HG03175 (cell line): ENCODE results near the gene VAPB.

Source experiments
- ATAC-seq: cut with Tn5 transposase; IDR thresholded peaks from one replicate; pipeline ENCODE4 v1.9.1; 2021; ENCODE audit warnings: mild to moderate bottlenecking, moderate library complexity; ENCODE audit not compliant: unreplicated experiment

VAPB gene

DNA sequence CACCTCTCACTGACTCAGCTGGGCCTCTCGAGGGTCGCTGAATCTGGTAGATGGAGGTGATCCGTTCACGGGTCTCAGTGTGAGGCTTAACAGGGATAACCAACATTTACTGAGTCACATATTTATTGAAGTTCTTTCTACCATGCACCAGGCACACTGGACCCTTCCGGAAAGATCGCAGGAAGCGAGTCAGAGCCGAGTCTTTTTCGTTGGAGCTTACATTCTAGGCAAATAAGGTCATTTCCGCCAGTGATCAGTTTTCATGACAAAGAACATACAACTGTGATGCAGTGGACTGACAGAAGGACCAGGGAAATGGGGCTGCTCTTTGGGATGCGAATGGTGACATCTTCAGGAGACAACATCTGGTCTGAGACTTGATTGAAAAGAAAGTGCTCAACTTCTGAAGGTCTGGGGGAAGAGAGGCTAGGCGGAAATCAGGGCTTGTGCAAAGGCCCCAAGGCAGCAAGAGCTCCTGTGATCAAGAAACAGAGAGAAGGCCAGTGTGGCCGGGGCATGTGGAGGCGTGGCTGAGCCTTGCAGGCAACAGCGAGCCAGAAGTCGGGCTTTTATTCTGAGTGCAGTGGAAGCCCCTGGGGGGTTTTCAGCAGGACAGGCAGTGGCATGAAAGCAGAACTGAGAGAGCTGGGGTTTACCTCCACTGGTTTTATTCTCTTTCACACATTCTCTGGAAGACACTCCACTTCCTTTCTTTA is 69.5 kb downstream of the VAPB start:
- peak; percentile 95 for ATAC-seq

DNA sequence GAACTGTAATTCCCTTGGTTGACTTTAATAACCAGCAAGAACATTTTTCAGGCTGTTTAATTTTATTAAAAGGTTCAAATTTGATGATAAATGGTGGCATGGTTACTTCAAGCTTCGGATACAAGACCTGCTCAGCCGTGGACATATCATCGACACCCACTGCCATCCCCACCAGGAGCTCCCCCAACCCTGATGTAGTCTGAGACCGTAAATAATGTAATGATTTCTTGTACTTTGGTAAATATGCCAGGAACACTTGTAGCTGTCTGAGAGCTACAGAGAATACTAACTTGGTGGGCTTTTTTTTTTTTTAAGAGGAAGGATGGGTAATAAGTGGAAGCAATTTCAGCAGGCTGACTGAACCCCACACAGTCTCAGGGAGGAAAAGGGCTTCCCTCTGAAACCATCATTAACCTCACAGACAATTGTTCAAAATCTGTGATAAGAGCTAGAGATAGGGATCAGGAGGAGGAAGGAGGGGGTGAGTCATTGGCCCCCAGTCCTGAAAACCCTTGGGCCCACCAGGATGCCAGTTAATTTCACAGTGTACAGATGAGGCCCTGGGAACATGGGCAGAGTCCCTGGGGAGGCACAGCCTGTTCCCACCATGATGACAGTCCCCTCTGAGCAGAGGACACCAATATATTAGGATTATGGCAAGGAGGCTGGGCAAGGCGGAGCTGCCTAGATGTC is 70.2 kb downstream of the VAPB start:
- ATAC-seq = peak; percentile 40

DNA sequence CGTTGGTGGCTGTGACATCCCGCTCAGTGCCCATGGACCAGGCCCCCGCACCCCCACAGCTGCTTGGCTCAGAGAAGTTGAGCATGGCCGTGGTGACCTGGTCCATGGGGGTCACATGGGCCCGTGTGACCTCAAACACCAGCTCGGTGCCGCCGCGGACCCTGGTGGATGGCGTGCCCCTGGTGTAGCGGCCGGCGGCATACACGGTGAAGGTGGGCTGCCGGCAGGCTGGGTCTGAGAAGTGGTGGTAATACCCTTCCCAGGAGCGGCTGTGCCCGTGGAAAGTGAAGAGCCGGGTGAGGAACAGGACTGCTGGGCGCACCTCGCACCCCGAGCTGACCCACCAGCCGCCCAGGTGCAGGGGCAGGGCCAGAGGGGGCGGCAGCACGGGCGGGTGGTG is 72.1 kb downstream of the VAPB start:
- ATAC-seq = no peak

DNA sequence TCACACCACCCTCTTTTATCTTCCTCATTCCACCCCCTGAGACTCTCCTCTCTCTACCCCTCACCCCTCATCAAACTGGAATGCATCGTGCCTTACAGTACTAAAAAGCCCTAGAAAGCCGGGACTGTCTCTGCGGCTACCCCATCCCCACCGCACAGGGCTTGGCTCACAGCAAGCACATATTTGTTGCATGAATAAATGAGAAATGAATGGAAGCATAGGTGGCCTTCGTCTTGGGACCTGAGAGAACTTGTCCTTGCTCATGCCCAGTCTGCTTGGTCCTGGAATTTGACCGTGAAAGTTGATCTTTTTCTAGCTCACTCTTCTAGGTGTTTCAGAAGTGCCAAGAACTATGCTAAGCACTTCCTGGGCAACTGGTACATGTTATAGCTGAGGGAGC is 72.9 kb downstream of the VAPB start:
- no peak for ATAC-seq

DNA sequence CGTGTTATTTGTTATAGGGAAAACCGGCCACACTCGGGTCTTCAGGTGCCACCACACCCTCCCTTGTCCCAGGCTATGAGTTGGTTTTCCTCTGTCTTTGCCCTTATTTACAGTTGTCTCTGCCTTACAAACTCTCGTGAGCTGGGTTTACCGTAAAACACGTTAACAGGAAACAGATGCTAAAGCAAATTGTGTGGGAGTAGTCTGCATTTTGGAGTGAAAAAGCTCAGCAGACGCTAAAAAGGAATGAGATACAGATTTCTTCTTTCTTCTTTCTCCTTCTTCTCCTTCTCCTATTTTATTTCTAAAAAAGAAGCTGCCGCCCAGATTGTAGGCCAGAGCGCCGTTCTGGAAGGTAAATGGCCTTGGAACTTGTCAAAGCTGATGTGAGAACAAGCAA is 74.2 kb downstream of the VAPB start:
- ATAC-seq = no peak

DNA sequence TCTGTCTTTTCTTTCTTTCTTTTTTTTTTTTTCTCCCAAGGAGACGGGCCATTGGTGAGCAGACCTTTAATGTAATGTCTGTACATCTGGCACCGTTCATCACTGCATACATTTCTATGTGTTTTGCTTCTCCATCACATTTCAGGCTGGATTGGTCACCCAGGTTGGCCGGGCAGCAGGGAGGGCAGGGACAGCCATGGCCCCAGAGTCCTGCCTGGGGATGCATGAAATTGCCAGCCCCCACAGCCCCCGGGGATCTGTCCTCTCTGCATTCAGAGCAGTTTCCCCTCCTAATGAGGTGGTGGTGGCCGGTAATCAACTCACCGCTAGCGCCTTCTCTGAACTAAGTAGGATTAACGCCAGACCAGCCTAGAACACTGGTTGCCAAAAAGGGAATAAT is 75.8 kb downstream of the VAPB start:
- no peak for ATAC-seq

DNA sequence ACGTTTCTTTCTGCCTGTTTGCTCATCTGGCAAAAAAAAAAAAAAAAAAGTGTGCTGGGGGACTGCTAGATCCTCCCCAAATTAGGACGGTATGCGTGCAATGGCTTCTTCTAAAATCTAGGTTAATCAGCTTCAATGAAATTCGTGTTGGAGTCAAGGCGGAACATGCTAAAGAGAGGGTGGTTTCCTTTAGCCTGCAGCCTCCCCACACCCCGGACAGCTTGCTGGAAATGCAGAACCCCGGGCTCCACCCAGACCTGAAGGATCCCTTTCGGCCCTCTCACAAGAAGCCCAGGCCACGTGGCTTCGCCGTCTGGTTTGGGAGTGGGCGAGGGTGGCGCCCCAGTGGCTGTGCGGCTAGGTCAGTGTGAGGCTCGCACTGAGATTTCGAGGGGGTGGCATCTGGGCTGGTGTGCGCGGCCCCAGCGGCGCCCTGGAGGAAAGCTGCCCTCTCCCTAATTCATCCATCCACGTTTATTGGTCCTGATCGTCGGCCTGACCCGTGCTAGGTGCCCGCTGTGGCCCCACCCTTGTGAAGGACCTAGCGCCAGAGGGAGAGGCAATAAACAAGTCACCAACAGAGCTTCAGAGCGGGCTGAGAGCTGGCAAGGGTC is 77.2 kb downstream of the VAPB start:
- ATAC-seq = no peak

DNA sequence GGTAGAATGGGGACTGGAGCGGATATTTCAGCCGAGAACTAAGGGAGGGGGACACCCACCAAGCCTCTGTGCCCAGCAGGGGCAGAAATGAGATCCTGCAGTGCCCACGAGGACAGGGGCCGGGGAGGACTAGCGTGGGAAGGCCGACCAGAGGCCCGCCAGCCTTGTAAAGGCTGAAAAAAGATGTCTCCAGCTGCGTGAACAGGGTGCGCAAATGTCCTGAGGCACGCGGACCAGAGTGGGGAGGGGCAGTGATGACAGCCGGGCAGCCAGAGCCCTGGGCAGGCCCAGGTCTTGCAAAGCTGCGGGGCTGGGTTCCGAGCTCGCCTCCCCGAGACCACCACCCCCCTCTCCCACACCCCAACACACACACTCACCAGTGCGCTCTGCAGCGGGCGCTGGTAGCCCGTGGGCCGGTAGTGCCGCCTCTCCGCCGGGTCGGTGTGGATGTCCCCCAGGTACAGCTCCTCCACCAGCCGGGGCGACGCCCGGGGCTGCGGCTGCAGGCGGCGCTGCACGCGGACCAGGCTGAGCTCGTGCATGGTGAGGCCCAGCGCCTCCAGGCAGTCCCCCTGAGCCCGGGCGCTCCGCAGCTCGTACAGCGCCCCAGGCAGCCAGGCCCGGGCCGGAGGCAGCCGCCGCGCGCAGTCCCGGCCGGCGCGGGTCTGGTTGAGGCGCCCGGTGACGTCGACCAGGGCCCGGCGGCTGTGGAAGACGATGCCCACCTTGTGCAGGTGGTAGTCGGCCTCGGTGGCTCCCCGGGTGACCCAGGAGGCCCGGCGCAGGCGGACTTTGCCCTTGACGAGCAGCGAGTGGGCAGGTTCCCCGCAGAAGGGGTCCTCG is 77.9 kb downstream of the VAPB start:
- no peak for ATAC-seq

DNA sequence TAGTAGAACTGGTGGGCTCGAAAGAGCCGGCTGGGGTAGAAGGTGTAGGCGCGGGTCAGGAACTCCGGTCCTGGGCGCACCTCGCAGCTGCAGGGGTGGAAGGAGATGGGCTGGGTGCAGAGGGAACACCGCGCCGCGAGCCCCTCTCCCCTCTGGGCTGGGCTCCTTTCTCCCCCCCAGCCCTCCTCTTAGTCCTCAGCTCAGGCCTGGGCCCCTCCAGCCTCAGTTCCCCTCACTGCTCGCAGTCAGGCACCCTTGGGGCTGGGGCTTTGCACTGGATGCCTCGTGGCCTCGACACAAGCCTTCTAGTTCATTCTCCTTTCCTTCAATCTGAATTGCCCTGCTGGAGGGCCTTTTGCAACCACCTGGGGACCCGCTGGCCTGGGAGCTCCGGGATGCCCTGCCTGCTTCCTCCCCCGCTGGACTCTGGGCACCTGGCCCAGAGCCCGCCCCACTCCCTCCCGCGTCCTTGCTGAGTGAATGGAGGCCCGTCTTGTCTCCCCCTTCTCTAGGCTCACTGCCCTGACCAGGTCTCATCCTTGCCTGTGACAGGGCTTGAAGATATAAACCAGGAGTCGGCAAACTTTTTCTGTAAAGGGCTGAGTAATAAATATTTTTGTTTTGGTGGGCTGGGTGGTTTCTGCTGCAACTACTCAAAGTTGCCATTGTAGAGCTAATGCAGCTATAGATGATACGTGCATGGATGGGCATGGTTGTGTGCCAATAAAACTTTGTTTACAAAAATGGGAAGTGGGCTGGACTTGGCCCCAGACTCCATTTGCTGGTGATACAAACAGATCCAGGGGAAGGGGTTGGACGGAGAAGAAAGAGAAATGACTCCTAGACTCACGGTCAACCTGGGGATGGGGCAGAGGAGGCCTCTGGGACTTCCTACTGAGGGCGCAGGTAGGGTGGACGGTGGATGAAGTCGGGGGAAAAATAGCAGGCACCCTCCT is 78.8 kb downstream of the VAPB start:
- ATAC-seq = no peak

DNA sequence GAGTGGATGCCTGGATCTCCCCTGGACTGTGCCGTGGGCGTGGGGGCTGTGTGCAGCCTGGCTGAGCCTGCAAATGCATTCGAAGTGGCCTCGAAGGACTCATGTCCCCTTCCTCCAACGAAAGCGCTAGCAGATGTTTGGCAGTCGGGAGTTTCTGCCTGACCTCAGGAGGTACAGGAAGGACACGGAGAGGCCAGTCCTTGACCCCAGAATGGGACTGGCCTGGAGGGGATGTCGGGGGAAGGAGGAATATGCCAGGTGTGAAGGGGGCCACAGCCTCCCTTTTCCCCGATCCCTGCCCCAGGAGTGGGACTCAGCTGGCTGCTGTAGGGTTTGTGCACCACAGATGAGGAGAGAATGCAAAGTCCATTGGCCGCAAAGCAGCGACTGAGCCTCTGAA is 80.6 kb downstream of the VAPB start:
- ATAC-seq = no peak

DNA sequence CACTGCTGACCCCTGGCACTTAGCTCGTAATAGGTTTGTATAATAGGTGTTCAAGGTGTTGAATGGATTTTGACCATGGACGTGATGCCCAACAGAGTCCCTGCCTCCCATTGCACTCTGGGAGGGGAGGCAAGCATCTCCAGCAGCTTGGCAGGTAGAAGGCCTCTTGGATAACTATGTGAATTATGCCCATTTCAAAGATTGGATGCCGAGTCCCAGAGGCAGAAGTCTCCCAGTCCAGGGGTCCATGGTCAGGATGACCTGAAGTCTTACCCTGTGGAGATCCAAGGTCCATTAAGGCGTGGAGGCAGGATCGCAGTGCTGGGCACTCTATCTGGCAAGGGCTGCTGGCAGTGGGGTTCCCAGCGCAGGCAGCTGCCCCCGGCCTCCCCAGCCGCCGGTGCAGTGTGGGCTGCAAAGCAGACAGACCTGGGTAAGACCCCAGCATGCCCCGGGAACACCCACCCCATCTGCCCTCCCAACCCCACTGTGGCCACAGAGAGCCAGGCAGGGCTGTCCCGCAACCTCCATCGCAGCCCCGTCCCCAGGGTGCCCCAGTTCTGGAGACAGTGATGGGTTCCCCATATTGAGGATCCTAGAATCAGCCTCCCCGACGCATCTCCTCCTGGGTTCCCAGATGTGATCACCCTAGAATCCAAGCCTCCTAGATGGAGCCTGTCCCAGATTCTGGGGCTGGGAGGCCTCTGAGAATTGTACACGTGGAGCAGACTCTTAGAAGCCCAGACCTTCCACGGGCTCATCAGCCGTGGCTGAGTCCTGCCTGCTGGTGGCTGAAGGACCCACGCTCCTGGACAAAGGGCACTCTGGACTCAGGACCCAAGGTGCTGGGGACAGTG is 81.5 kb downstream of the VAPB start:
- no peak for ATAC-seq

DNA sequence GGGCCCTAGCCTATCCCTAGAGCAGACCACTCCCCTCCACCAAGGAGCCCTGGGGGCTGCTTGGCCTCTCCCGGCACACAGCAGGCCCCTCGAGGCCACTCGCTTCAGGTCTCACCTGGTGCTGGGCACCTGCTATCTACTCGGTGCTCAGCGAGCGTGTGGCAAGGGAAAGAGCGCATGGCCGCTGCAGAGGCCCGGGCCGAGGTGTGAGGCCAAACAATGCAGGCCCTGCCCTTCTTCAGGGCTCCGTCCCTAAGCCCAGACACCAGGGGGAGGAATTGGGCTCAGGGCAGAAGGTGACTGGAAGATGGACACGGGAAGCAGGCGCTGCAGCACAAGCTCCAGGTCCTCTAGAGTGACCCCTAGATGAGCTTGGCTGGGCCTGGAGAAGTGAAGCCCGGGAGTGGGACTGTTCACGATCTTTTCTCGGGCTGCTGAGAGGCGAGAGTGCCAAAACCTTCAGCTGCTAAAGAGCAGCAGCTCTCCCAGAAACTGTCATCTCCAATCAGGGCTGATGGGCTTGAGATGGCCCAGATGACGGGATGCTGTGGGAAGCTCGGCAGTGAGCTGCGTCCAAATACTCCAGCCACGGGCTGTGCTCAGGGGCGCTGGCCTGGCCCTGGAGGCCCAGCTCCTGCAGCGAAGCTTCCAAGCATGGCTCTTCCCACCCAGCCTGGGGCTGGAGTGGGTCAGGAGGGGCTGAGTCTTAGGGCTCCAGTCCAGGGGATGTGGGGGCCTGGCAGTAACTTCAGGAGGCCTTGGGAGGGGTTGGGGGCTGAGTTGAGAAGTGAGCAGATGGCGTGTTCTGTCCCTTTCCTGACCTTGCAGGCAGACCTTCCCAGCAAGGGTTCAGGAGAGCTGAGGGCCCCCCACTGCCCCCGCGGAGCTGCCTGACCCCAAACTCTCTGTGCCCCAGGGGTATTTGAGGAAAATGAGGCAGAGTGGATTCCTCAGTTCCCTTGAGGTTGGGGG is 82.5 kb downstream of the VAPB start:
- ATAC-seq = no peak

DNA sequence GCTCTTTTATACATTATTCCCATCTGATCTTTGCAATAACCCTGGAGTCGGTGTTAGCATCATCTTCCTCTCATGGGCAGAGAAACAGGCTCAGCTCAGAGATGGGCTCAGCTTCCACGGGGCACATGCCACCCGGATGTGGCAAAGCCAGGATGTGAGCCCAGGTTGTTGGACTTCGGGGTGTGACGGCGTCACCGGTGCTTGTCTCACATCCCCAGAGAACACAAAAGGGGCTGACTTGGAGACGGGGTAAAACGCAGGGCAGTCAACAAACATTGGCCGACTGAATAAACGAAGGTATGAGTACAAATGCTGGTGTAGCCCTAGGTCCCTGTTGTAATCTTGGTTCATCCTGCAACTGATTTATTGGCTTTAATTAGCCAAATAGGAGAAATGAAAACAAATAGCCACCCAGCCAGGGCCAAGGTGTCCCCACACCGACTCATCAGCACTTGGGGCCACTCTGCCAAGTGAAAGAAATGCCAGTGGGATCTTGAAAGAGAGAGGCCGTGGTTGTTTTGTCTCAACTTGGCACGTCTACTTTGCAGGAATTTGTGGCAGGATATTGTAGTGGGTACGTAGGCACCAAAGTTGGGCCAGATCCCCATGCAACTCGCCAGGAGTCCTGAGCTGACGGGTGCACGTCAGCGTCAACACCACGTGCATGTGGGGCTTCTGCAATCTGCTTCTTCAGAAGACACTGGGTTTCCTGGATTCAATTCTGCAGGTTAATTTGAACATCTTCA is 83.4 kb downstream of the VAPB start:
- no peak for ATAC-seq

DNA sequence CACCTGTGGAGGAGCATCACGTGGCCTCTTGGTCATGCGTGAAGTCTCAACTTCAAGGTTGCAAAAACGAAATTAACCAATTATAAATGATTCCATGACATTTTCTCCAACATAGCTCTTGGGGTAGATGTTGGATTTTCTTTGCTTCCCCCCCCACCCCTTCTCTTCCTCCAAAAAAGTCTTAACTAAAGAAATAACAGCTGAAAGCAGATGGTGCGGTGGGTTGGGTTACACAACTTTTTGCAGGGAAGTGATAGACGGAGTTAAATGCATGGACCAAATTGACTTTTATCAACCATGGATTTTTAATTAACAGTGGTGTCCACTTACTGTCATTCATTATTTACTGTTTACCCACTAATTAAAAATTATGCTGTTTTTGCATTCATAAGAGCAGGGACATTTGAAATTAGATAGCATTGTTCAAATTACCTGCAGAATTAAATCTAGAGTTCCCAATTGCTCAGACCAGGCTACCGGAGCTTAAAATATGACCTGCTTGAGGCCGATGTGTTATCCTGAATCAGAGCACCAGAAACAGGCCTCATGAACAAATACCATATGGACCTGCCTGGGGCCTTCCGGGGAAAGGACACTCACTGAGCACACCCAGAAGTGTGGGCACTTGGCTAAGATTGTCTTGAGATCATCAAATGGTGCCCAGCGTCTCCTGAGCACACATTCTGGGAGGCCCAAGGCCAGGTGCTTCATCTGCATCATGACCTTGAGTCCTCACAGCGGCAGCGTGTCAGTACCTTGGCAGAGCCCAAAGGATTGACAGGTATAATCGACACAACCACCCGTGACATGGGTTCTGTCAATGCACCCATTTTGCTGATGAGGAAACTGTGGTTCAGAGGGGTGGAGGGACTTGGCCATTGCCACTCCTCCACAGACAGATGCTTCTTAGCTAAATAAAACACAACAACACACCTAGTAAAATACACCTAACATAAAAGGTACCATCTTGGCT is 84.7 kb downstream of the VAPB start:
- ATAC-seq = no peak

DNA sequence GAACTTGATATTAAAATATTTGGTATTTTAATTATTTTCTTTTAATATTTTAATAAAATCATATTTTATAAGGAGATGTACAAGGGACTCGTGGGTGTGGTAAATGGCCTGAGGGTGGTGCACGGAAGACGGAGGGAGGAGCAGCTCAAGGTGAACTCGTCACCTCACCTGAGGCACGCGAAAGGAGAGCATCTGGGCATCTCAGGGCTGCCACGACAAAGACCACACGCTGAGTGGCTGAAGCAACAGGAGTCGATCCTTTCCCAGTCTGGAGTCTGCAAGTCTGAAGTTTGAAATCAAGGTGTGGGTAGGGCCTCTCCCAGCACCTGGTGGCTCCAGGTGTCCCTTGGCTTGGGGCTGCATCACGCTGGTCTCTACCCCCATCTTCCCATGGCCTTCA is 86.4 kb downstream of the VAPB start:
- ATAC-seq = no peak

DNA sequence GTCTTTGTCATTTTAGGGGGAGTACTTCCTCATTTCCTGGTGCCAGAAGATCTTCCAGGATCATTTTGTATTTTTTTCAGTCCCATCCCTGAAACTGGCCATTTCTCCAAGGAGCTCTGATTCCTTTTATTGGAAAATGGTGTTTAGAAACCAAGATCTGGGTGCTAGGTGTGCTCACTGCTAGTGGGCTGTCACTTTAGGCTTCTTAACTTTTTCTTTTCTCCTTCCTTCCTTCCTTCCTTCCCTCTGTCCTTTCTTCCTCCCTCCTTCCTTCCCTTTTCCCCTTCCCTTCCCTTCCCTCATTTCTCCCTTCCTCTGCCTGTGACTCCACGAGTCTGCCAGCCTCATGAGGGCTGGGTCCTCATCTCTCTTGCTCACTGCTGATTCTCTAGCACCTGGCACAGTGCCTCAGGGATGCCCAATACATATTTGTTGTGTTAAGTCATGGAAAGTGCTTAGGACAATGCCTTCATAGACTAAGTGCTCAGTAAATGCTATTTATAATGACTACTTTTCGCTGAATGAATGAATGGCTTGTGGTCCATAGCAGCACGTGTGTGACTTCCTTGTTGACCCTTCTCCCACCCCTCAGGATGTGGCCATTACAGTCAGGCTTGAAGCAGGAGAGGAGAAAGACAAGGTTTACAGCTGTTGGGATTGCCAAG is 89.2 kb downstream of the VAPB start:
- no peak for ATAC-seq
